IPS DF 6.9 (cell line): Measurements from ENCODE around the gene MECR.
A peak's percentile ranks its signal among the peaks of the same experiment; 100 is the strongest.

ENCODE experiments used
- DNase-seq: peaks from one replicate; pipeline ENCODE4 v3.0.0-alpha.2; 2013; ENCODE audit warnings: low read depth, low spot score
- H3K27ac ChIP-seq: one replicate; pipeline ENCODE4 v1.5.1; 2013; ENCODE audit warnings: low read length, control low read depth
- H3K27me3 ChIP-seq: 2 replicates; pipeline ENCODE4 v1.6.1; 2013; ENCODE audit warnings: mild to moderate bottlenecking, low read length; ENCODE audit not compliant: control insufficient read depth, insufficient read depth
- H3K36me3 ChIP-seq: 2 replicates; pipeline ENCODE4 v1.6.1; 2013; ENCODE audit warnings: low read length; ENCODE audit not compliant: control insufficient read depth, insufficient read depth
- H3K4me1 ChIP-seq: 2 replicates; pipeline ENCODE4 v1.6.1; 2013; ENCODE audit warnings: low read length; ENCODE audit not compliant: control insufficient read depth, insufficient read depth
- H3K4me3 ChIP-seq: 2 replicates; pipeline ENCODE4 v1.5.1; 2013; ENCODE audit warnings: mild to moderate bottlenecking, low read length
- H3K9me3 ChIP-seq: 2 replicates; pipeline ENCODE4 v1.6.1; 2013; ENCODE audit warnings: low read length, inconsistent platforms; ENCODE audit not compliant: control insufficient read depth, insufficient read depth
- WGBS: extraction: QIAGEN DNeasy Blood & Tissue Kit; methylation state at CpG from one replicate; pipeline ENCODE4 v1.1.7; 2013; ENCODE audit warnings: mixed read lengths, missing lambda C conversion rate; ENCODE audit not compliant: insufficient read length, insufficient coverage; 5-methylcytosine and 5-hydroxymethylcytosine counted together

Gene MECR

DNA sequence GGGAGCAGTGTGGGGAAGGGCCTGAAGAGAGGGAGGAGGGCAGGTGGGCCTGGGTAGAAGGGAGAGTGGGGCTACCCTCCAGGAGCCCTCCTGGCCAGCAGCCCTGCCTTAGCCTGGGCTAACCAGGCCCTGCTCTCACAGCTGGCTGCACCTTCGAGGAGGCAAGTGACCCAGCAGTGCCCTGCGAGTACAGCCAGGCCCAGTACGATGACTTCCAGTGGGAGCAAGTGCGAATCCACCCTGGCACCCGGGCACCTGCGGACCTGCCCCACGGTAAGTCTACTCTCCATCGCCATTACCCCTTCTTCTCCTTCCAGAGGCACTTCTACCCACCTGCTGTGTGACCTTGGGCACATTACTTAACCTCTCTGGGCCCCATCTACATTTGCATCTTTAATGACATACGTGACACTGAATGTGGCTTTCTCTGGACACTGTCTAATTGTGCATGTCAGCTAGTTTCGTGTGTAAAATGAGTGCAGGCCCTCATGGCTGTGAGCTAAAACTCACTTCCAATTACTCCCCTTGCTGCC, 24.5 kb upstream of the MECR start:
- Histone ChIP-seq H3K9me3 (no peaks in the 10 kb centered on the region), H3K27me3 (peaks cover 4% of the 10 kb centered on the region; the same call in 1 of the 2 replicates), H3K4me1 (peaks cover 11% of the 10 kb centered on the region), H3K36me3 (no peaks in the 10 kb centered on the region), H3K27ac (no peak overlapping the region), H3K4me3 (no peak overlapping the region)
- no peak for DNase-seq
- WGBS = no CpG with 5 or more reads among the region's 10 CpGs

DNA sequence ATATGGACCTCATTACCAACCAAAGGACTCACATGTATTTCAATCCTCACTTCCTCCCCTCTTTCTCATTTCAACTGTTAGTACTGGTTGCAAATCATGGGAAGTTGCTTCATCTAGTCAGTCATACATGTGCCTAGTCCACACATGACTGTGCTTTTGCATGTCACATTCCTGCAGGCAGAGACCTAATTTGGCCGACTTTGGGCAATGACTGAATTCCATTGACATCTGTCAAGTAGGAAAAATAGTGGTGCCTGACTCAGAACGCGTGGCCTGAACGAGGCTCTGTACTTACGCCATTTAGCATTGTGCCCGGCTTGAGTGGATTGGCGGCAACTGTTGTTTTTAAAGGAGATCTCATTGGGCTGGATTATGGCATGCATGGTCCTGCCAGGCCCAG, 23.6 kb upstream of the MECR start:
- DNase-seq = no peak
- Histone ChIP-seq H3K4me1 (peaks cover 15% of the 10 kb centered on the region), H3K4me3 (no peak overlapping the region), H3K27ac (no peak overlapping the region), H3K36me3 (no peaks in the 10 kb centered on the region), H3K9me3 (no peaks in the 10 kb centered on the region), H3K27me3 (peaks cover 4% of the 10 kb centered on the region; the same call in 1 of the 2 replicates)
- no CpG with 5 or more reads among the region's 7 CpGs for WGBS

DNA sequence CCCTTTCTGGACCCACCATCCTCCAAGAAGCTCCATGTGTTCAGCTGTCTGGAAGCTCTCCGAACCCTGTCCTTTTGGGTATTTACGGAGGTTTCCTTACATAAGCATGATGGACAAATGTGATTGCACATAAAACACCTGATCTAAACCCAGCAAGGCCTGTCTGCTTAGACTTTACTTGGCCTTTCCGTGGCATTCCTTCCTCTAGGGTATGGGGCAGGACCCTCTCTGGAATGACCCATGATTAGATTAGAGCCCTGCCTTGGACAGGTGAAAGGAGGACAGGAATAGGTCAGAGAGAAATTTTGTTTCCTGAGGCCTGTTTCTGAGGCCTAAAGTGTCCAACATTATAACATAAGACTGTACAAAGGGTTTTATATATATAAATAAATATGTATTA, 22.4 kb upstream of the MECR start:
- Histone ChIP-seq H3K9me3 (no peaks in the 10 kb centered on the region), H3K27ac (no peak overlapping the region), H3K36me3 (no peaks in the 10 kb centered on the region), H3K4me1 (peaks cover 16% of the 10 kb centered on the region), H3K27me3 (no peaks in the 10 kb centered on the region), H3K4me3 (no peak overlapping the region)
- no CpG with 5 or more reads among the region's 3 CpGs for WGBS
- DNase-seq = no peak

DNA sequence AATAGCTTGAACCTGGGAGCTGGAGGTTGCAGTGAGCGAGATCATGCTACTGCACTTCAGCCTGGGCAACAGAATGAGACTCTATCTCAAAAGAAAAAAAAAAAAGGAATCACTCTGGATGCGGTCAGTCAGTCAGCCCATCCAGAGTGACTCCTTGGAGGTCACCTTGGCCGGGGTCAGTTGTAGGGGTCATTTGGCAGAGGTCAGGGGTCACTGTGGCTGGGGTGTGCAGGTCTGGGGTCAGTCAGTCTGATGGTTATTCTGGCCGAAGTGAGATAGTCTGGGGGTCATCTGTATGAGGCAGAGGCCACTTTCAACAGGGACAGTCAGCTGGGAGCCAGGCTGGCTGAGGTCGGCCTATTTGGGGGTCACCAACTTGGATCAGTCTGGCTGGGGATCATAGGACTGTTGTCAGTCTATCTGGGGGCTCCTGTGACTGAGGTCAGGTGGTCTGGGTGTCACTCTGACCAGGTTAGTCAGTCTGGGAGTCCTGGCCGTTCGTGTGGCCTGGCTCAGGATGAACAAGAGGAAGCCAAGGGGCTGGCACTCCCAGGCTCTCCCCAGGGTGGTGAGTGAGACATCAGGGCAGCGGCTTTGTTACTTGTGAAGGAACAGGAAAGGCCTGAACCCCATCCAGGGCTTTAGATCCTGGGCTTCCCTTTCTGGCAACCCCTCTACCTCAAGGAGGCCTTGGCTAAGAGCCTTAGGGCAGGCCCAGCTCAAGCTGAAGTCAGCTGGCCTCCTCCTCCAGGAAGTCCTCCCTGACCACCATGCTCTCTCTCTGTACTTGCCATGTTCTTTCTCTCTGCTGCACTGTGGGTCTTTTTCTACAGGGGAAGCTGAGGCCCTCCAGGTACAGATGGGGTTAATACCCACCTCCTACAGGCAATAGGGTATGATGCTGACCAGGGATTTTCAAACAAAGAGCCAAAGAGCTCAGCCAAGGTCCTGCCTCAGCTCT, 20.7 kb upstream of the MECR start:
- H3K9me3 ChIP-seq = no peaks in the 10 kb centered on the region
- H3K36me3 ChIP-seq = no peaks in the 10 kb centered on the region
- H3K4me3 ChIP-seq = no peak overlapping the region
- no CpG with 5 or more reads among the region's 8 CpGs for WGBS
- no peak for DNase-seq
- H3K27ac ChIP-seq = no peak overlapping the region
- peaks cover 14% of the 10 kb centered on the region for H3K4me1 ChIP-seq
- H3K27me3 ChIP-seq = no peaks in the 10 kb centered on the region

DNA sequence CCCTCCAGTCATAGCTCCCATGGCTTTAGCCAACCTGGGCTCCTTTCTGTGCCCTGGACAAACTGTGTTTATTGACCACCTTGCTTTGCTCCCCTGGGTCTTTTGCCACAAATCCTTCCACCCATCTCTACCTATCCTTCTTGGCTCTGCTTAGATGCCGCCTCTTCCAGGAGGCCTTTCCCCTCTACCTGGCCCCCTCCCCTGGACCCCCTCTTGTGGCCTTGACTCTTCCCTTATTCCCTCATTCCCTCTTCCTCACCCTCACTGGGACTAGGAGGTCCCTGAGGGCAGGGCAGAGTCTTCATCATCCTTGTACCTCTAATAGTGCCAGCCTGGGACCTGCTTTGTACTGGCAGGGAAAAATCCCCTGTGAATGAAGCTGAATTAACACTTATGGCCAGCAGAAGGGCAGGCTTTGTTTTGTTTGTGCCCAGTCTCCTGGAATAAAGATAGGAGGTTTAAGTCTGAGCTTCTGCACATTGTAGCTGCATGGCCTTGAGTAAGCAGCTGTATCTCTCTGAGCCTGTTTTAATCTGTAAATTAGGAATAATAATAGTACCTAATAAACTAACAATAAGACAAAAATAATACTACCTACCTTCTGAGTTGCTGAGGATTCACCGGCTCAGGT, 19.3 kb upstream of the MECR start:
- no CpG with 5 or more reads among the region's 2 CpGs for WGBS
- H3K27me3 ChIP-seq = no peaks in the 10 kb centered on the region
- no peak for DNase-seq
- no peaks in the 10 kb centered on the region for H3K36me3 ChIP-seq
- H3K4me3 ChIP-seq = no peak overlapping the region
- H3K9me3 ChIP-seq = no peaks in the 10 kb centered on the region
- peaks cover 14% of the 10 kb centered on the region for H3K4me1 ChIP-seq
- H3K27ac ChIP-seq = no peak overlapping the region

DNA sequence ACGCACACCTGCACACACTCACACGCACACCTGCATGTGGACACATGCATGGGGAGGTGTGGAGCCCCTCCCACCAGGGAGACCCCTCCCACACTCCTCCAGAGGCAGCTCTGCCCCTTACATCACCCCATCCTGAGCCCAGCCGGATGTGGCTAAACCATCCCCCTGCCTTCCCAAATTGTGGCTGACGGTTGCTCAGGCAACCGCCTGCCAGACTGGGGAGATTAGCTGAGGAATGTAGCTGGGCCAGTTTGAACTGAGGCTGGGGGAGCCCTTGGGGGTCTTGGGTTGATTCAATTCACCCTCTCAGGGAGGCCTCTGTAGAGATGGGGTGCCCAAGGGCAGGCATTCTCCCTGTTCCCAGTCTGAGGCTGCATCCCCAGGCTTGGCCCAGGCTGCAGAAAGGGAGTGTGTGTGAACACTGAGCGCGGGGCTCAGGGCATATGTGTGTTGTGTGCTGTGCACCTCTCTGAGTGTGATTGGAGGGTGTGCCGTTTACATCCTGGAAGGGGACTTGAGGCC, 18.5 kb upstream of the MECR start:
- H3K4me1 ChIP-seq = peaks cover 14% of the 10 kb centered on the region
- H3K36me3 ChIP-seq = no peaks in the 10 kb centered on the region
- H3K27me3 ChIP-seq = no peaks in the 10 kb centered on the region
- no peak overlapping the region for H3K27ac ChIP-seq
- no peak overlapping the region for H3K4me3 ChIP-seq
- H3K9me3 ChIP-seq = no peaks in the 10 kb centered on the region
- WGBS = no CpG with 5 or more reads among the region's 8 CpGs
- peak; percentile 87 for DNase-seq

DNA sequence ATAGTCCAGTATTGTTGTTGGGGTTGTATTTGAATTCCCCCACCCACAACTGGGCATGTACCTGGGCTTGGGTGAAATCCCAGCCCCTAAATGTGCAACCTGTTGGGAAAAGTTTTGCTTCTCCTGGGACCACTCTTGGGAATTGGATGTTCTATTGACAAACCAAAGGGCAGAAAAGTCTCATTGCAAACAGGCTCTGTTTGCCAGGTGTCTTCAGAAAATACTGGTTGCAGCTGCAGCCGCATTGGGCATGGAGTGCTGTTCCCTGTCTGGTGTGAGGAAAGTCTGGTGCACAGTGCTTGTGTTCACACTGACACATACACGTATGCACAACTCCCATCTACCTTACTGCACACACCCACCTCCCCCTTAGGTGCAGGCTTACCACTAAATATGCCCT, 17.7 kb upstream of the MECR start:
- Histone ChIP-seq H3K36me3 (no peaks in the 10 kb centered on the region), H3K4me3 (no peak overlapping the region), H3K9me3 (no peaks in the 10 kb centered on the region), H3K4me1 (peaks cover 14% of the 10 kb centered on the region), H3K27me3 (no peaks in the 10 kb centered on the region), H3K27ac (no peak overlapping the region)
- WGBS = no CpG with 5 or more reads among the region's 2 CpGs
- no peak for DNase-seq

DNA sequence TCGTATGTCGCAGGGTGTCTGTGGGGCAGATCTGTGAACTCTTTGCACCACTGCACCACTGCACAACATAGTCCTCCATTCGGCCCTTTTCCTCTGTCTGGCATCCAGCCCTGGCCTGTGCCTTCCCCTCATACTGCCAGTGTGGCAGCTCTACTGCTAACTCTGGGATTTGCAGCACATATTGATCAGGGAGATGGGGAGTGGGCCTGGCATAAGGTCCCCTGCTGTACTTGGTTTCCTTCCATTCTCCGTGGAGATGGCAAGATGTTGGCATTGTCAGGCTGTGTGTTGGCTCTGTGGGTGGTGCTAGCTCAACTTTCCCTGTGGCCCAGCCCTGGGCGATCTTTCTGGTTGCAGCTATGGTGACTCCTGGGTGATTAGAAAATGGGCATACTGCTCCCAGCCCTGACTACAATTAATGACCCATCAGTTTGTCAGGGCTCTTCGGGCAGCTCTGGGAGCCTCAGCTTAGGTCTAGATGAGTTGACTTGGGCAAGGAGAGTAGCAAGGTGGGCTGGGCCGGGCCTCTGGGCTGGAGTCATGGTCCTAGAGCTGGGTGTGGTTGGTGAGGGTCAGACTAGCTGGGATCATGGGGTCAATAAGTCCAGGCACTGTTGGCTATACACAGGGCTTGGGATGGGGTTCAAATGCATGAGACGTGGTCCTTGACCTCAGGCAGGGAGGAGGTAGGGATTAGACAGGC, 17.0 kb upstream of the MECR start:
- Histone ChIP-seq H3K27ac (no peak overlapping the region), H3K4me1 (peaks cover 14% of the 10 kb centered on the region), H3K27me3 (no peaks in the 10 kb centered on the region), H3K4me3 (no peak overlapping the region), H3K36me3 (no peaks in the 10 kb centered on the region), H3K9me3 (no peaks in the 10 kb centered on the region)
- DNase-seq = no peak
- no CpG with 5 or more reads among the region's 8 CpGs for WGBS

DNA sequence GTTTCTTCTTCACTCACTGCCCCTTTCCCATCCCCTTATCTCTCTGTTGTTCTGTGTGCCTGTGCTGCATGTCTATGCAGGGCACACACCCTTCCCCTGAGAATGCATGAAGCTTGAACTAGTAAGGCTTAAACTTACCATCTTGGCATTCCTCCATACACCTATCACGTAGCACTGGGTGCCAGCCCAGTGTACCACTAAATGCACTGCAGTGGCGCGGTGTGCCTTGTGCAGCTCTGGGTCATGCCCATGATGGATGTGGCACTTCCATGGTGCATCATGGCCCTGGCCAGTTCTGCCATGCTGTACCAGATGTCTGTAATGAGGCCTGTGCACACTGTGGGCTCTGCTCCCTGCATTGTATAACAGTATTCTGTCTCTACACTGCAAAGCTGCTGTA, 16.3 kb upstream of the MECR start:
- no peaks in the 10 kb centered on the region for H3K9me3 ChIP-seq
- no CpG with 5 or more reads among the region's 3 CpGs for WGBS
- DNase-seq = no peak
- H3K4me1 ChIP-seq = peaks cover 14% of the 10 kb centered on the region
- no peak overlapping the region for H3K4me3 ChIP-seq
- H3K27ac ChIP-seq = no peak overlapping the region
- no peaks in the 10 kb centered on the region for H3K27me3 ChIP-seq
- H3K36me3 ChIP-seq = no peaks in the 10 kb centered on the region

DNA sequence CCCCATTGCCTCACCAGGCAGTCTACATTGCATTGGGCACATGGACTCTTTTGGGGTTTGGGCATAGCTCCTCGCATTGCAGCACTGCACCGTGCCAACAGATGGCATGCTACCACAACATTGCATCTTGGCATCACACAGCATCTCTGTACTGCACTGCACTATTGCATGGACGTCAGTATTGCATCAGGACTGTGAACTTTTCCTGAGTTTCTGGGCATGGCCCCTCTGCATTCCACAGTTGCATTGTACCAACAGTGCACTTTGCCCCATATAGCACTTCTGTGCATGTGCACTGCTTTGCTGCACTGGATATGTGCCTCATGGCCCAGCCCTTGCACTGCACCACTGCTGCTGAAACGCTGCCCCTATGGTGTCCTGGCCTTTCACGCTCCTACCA, 15.1 kb upstream of the MECR start:
- H3K4me3 ChIP-seq = no peak overlapping the region
- H3K36me3 ChIP-seq = no peaks in the 10 kb centered on the region
- DNase-seq = no peak
- H3K27me3 ChIP-seq = no peaks in the 10 kb centered on the region
- H3K4me1 ChIP-seq = peaks cover 14% of the 10 kb centered on the region
- WGBS = no CpG with 5 or more reads among the region's 5 CpGs
- H3K9me3 ChIP-seq = no peaks in the 10 kb centered on the region
- H3K27ac ChIP-seq = no peak overlapping the region
